Neural crest cell (in vitro differentiated cells): ENCODE measurements around the gene TNNT3. TPM values are rescaled to one million over a fixed set of nuclear protein-coding genes. Genes with fewer than 3 reads are reported as not detected.

ENCODE experiments used
- DNase-seq: peaks from one replicate; pipeline ENCODE4 v3.0.0; 2021; ENCODE audit warnings: low read depth, mixed read lengths, low spot score
- H3K27ac Mint-ChIP-seq: one replicate; pipeline ENCODE4 v1.8.0; 2021; ENCODE audit warnings: mild to moderate bottlenecking, mixed read lengths; ENCODE audit not compliant: unreplicated experiment
- H3K27me3 Mint-ChIP-seq: 2 replicates; pipeline ENCODE4 v1.8.0; 2021; ENCODE audit warnings: low read depth, mild to moderate bottlenecking, mixed read lengths
- H3K36me3 Mint-ChIP-seq: 2 replicates; pipeline ENCODE4 v1.8.0; 2021; ENCODE audit warnings: low read depth, mild to moderate bottlenecking, mixed read lengths
- H3K4me1 Mint-ChIP-seq: 2 replicates; pipeline ENCODE4 v1.8.0; 2021; ENCODE audit warnings: mixed read lengths
- H3K4me3 Mint-ChIP-seq: one replicate; pipeline ENCODE4 v1.8.0; 2021; ENCODE audit warnings: mild to moderate bottlenecking, mixed read lengths
- H3K9me3 Mint-ChIP-seq: 2 replicates; pipeline ENCODE4 v1.8.0; 2021; ENCODE audit warnings: mixed read lengths
- CTCF ChIP-seq: fragments of 200-600 bp; sonication (generic); conservative IDR thresholded peaks from 2 replicates; pipeline ENCODE4 v1.5.0; 2021; ENCODE audit warnings: antibody characterized with exemption, mild to moderate bottlenecking
- total RNA-seq: library from RNA; stranded (reverse); gene quantifications from 2 replicates; pipeline ENCODE4 v1.2.1, GENCODE V29; 2021

TNNT3 gene
- total RNA-seq, 1 donor from 2014 or later = not detected

GRCh38 chr11:1921574-1922141, 2.2 kb downstream of the TNNT3 start:
- no peak overlapping the region for H3K27ac Mint-ChIP-seq
- no peak for DNase-seq

GRCh38 chr11:1922481-1923081, 3.1 kb downstream of the TNNT3 start:
- no peak for DNase-seq
- Mint-ChIP-seq H3K4me1 (peaks cover 4% of the 10 kb centered on the region), H3K9me3 (no peaks in the 10 kb centered on the region)

More at GRCh38 chr11:1921574-1922141, 2.2 kb downstream of the TNNT3 start:
- H3K4me3 Mint-ChIP-seq = no peak overlapping the region
- no peak for TF ChIP-seq CTCF
- H3K9me3 Mint-ChIP-seq = no peaks in the 10 kb centered on the region
- H3K36me3 Mint-ChIP-seq = no peaks in the 10 kb centered on the region
- peaks cover 2% of the 10 kb centered on the region for H3K4me1 Mint-ChIP-seq
- no peaks in the 10 kb centered on the region for H3K27me3 Mint-ChIP-seq

GRCh38 chr11:1923201-1923956, 3.9 kb downstream of the TNNT3 start:
- Mint-ChIP-seq H3K27me3 (no peaks in the 10 kb centered on the region), H3K9me3 (no peaks in the 10 kb centered on the region), H3K4me3 (no peak overlapping the region), H3K27ac (no peak overlapping the region), H3K4me1 (peaks cover 4% of the 10 kb centered on the region), H3K36me3 (no peaks in the 10 kb centered on the region)
- DNase-seq = no peak
- no peak for TF ChIP-seq CTCF

More at GRCh38 chr11:1922481-1923081, 3.1 kb downstream of the TNNT3 start:
- H3K36me3 Mint-ChIP-seq = no peaks in the 10 kb centered on the region
- no peak for TF ChIP-seq CTCF
- H3K27me3 Mint-ChIP-seq = no peaks in the 10 kb centered on the region
- H3K27ac Mint-ChIP-seq = no peak overlapping the region
- no peak overlapping the region for H3K4me3 Mint-ChIP-seq

GRCh38 chr11:1924181-1924580, 4.7 kb downstream of the TNNT3 start:
- Mint-ChIP-seq H3K36me3 (no peaks in the 10 kb centered on the region), H3K9me3 (no peaks in the 10 kb centered on the region), H3K27me3 (no peaks in the 10 kb centered on the region), H3K27ac (no peak overlapping the region), H3K4me3 (no peak overlapping the region), H3K4me1 (peaks cover 4% of the 10 kb centered on the region)
- TF ChIP-seq CTCF = no peak
- DNase-seq = no peak

GRCh38 chr11:1924646-1925372, 5.3 kb downstream of the TNNT3 start:
- Mint-ChIP-seq H3K27ac (no peak overlapping the region), H3K4me1 (peaks cover 4% of the 10 kb centered on the region), H3K27me3 (no peaks in the 10 kb centered on the region), H3K36me3 (no peaks in the 10 kb centered on the region), H3K9me3 (no peaks in the 10 kb centered on the region), H3K4me3 (no peak overlapping the region)
- TF ChIP-seq CTCF = no peak
- DNase-seq = no peak
